H9 (cell line): Measurements from ENCODE around the gene ALDH6A1. TPM values are rescaled to one million over a fixed set of nuclear protein-coding genes. Genes with fewer than 3 reads are reported as not detected.
A peak's percentile ranks its signal among the peaks of the same experiment; 100 is the strongest.

ENCODE experiments used
- DNase-seq: peaks from one replicate; pipeline ENCODE4 v3.0.0-alpha.2; 2017
- H2AFZ ChIP-seq: one replicate; pipeline ENCODE4 v1.6.1; 2013; ENCODE audit warnings: mild to moderate bottlenecking, low read length, control low read depth, moderate library complexity
- H2AK5ac ChIP-seq: 2 replicates; pipeline ENCODE4 v1.6.1; 2013; ENCODE audit warnings: low read length, control low read depth, mixed read lengths; ENCODE audit not compliant: insufficient read length
- H2BK120ac ChIP-seq: one replicate; pipeline ENCODE4 v1.6.1; 2013; ENCODE audit warnings: low read depth, mild to moderate bottlenecking, low read length, control low read depth, inconsistent platforms; ENCODE audit not compliant: poor library complexity, severe bottlenecking
- H2BK12ac ChIP-seq: 2 replicates; pipeline ENCODE4 v1.6.1; 2013; ENCODE audit warnings: low read length, control low read depth, mixed read lengths, low read depth; ENCODE audit not compliant: insufficient read length
- H2BK15ac ChIP-seq: 2 replicates; pipeline ENCODE4 v1.6.1; 2013; ENCODE audit warnings: low read depth, low read length, control low read depth
- H2BK20ac ChIP-seq: one replicate; pipeline ENCODE4 v1.6.1; 2013; ENCODE audit warnings: low read depth, mild to moderate bottlenecking, low read length, control low read depth, inconsistent platforms; ENCODE audit not compliant: poor library complexity, severe bottlenecking
- H2BK5ac ChIP-seq: 2 replicates; pipeline ENCODE4 v1.6.1; 2013; ENCODE audit warnings: low read length, control low read depth, mixed read lengths; ENCODE audit not compliant: insufficient read length
- H3K14ac ChIP-seq: 2 replicates; pipeline ENCODE4 v1.6.1; 2013; ENCODE audit warnings: low read length, control low read depth; ENCODE audit not compliant: insufficient read depth
- H3K18ac ChIP-seq: 2 replicates; pipeline ENCODE4 v1.6.1; 2013; ENCODE audit warnings: low read depth, mild to moderate bottlenecking, mixed read lengths, low read length, control low read depth; ENCODE audit not compliant: insufficient read length
- H3K23ac ChIP-seq: 2 replicates; pipeline ENCODE4 v1.6.1; 2013; ENCODE audit warnings: low read length, control low read depth, mixed read lengths, low read depth; ENCODE audit not compliant: insufficient read length
- H3K23me2 ChIP-seq: 2 replicates; pipeline ENCODE4 v1.6.1; 2013; ENCODE audit warnings: low read depth, mild to moderate bottlenecking, mixed read lengths, low read length, control low read depth; ENCODE audit not compliant: insufficient read length, poor library complexity, severe bottlenecking
- H3K27ac ChIP-seq: 2 replicates; pipeline ENCODE4 v1.5.1; 2013; ENCODE audit warnings: low read length, control low read depth, mixed read lengths, low read depth; ENCODE audit not compliant: insufficient read length
- H3K27me3 ChIP-seq: 2 replicates; pipeline ENCODE4 v1.6.1; 2013; ENCODE audit warnings: low read length, control low read depth, inconsistent platforms; ENCODE audit not compliant: insufficient read depth
- H3K4ac ChIP-seq: 2 replicates; pipeline ENCODE4 v1.6.1; 2013; ENCODE audit warnings: low read depth, mild to moderate bottlenecking, control low read depth, inconsistent platforms, low read length, moderate library complexity
- H3K4me1 ChIP-seq: 2 replicates; pipeline ENCODE4 v1.6.1; 2013; ENCODE audit warnings: low read length, control low read depth, inconsistent platforms; ENCODE audit not compliant: insufficient read depth
- H3K4me2 ChIP-seq: 2 replicates; pipeline ENCODE4 v1.6.1; 2013; ENCODE audit warnings: low read length, control low read depth, mixed read lengths; ENCODE audit not compliant: insufficient read length, insufficient read depth
- H3K56ac ChIP-seq: 2 replicates; pipeline ENCODE4 v1.6.1; 2013; ENCODE audit warnings: low read depth, mild to moderate bottlenecking, mixed read lengths, low read length, control low read depth; ENCODE audit not compliant: insufficient read length
- H3K79me1 ChIP-seq: 2 replicates; pipeline ENCODE4 v1.6.1; 2013; ENCODE audit warnings: low read depth, mild to moderate bottlenecking, moderate library complexity, low read length, control low read depth, inconsistent platforms; ENCODE audit not compliant: insufficient read depth, poor library complexity, severe bottlenecking
- H3K79me2 ChIP-seq: 2 replicates; pipeline ENCODE4 v1.6.1; 2013; ENCODE audit warnings: low read length, control low read depth, inconsistent platforms; ENCODE audit not compliant: insufficient read depth
- H3K9ac ChIP-seq: 2 replicates; pipeline ENCODE4 v1.6.1; 2013; ENCODE audit warnings: low read length, control low read depth, mixed read lengths; ENCODE audit not compliant: insufficient read length; ENCODE audit errors: extremely low read depth
- H3K9me3 ChIP-seq: one replicate; pipeline ENCODE4 v1.6.1; 2013; ENCODE audit warnings: low read depth, low read length, inconsistent platforms; ENCODE audit not compliant: control insufficient read depth
- H3T11ph ChIP-seq: one replicate; pipeline ENCODE4 v1.6.1; 2013; ENCODE audit warnings: mild to moderate bottlenecking, low read length, control low read depth, inconsistent platforms
- H4K20me1 ChIP-seq: one replicate; pipeline ENCODE4 v1.6.1; 2013; ENCODE audit not compliant: control insufficient read depth, insufficient read length, insufficient read depth
- H4K5ac ChIP-seq: 2 replicates; pipeline ENCODE4 v1.6.1; 2013; ENCODE audit warnings: low read depth, mild to moderate bottlenecking, mixed read lengths, low read length, control low read depth; ENCODE audit not compliant: insufficient read length
- H4K8ac ChIP-seq: replicated peaks from 2 replicates; pipeline ENCODE4 v1.6.1; 2013; ENCODE audit warnings: low read length, control low read depth, mixed read lengths, low read depth; ENCODE audit not compliant: insufficient read length
- H4K91ac ChIP-seq: 2 replicates; pipeline ENCODE4 v1.6.1; 2013; ENCODE audit warnings: low read depth, mild to moderate bottlenecking, moderate library complexity, mixed read lengths, low read length, control low read depth; ENCODE audit not compliant: insufficient read length
- H3K27ac Mint-ChIP-seq, 3 experiments: 2 replicates in 2 of 3; 3 replicates in 1 of 3; pipeline ENCODE4 v1.8.0; 2020 to 2021; ENCODE audit warnings: mixed read lengths in 3 of 3, mild to moderate bottlenecking in 1 of 3, moderate library complexity in 1 of 3
- H3K27me3 Mint-ChIP-seq: 2 replicates; pipeline ENCODE4 v1.8.0; 2021; ENCODE audit warnings: low read depth, mild to moderate bottlenecking, moderate library complexity, mixed read lengths
- H3K36me3 Mint-ChIP-seq, 3 experiments: 2 replicates in 2 of 3; 3 replicates in 1 of 3; pipeline ENCODE4 v1.8.0; 2020 to 2021; ENCODE audit warnings: low read depth in 3 of 3, mixed read lengths in 3 of 3; ENCODE audit not compliant: insufficient read depth in 1 of 3
- H3K4me1 Mint-ChIP-seq, 2 experiments: 2 replicates each; pipeline ENCODE4 v1.8.0; 2020; ENCODE audit warnings: mixed read lengths in 2 of 2
- H3K4me3 Mint-ChIP-seq, 2 experiments: 2 replicates in 1 of 2; 3 replicates in 1 of 2; pipeline ENCODE4 v1.8.0; 2020 to 2021; ENCODE audit warnings: mild to moderate bottlenecking in 2 of 2, mixed read lengths in 2 of 2, moderate library complexity in 1 of 2
- H3K9me3 Mint-ChIP-seq, 2 experiments: 2 replicates in 1 of 2; 3 replicates in 1 of 2; pipeline ENCODE4 v1.8.0; 2020; ENCODE audit warnings: mild to moderate bottlenecking in 2 of 2, mixed read lengths in 2 of 2, moderate library complexity in 1 of 2
- CTCF ChIP-seq: fragments of 200-600 bp; sonication (generic); conservative IDR thresholded peaks from 3 replicates; pipeline ENCODE4 v1.8.0; 2021; ENCODE audit warnings: antibody characterized with exemption, mild to moderate bottlenecking
- WGBS: extraction: QIAGEN DNeasy Blood & Tissue Kit; methylation state at CpG from one replicate; pipeline ENCODE4 v1.1.7; 2013; ENCODE audit warnings: missing lambda C conversion rate, low lambda C conversion rate, mixed read lengths; ENCODE audit not compliant: insufficient read length; ENCODE audit errors: extremely low coverage; 5-methylcytosine and 5-hydroxymethylcytosine counted together
- total RNA-seq: library from RNA; stranded (reverse); gene quantifications from 2 replicates; pipeline ENCODE4 v1.2.1, GENCODE V29; 2021

ALDH6A1 gene
- total RNA-seq, 1 experiment from 2014 or later: 37.8 TPM

- Histone ChIP-seq H2AFZ (peak overlapping the region; percentile 22), H3K18ac (no peak overlapping the region), H2BK5ac (no peak overlapping the region), H3K14ac (no peak overlapping the region), H3K9me3 (no peaks in the 10 kb centered on the region), H2BK12ac (no peak overlapping the region), H2BK15ac (no peak overlapping the region), H3K4me1 (no peaks in the 10 kb centered on the region), H3K23ac (no peak overlapping the region), H3K4ac (no peak overlapping the region), H4K91ac (no peak overlapping the region), H4K8ac (no peak overlapping the region), H3K23me2 (peaks cover 11% of the 10 kb centered on the region), H3K79me1 (no peaks in the 10 kb centered on the region), H2BK20ac (no peak overlapping the region), H3T11ph (no peak overlapping the region), H2BK120ac (no peak overlapping the region), H3K4me2 (peak overlapping the region; percentile 70), H3K79me2 (no peaks in the 10 kb centered on the region), H3K9ac (no peak overlapping the region), H2AK5ac (no peak overlapping the region), H3K56ac (no peak overlapping the region), H3K27ac (no peak overlapping the region), H4K20me1 (no peaks in the 10 kb centered on the region), H4K5ac (no peak overlapping the region), H3K27me3 (no peaks in the 10 kb centered on the region)
- H3K4me3 Mint-ChIP-seq: peak overlapping the region; percentile 87 to 94
- H3K36me3 Mint-ChIP-seq: no peaks in the 10 kb centered on the region; a peak in 1 of 7 replicates
- H3K4me1 Mint-ChIP-seq: peaks cover 10 to 12% of the 10 kb centered on the region in 2 experiments
- H3K27ac Mint-ChIP-seq: peak overlapping the region in 1 of 3 experiments; percentile 68; a peak in 1 of 7 replicates
- no CpG with 5 or more reads among the region's 21 CpGs for WGBS
- no peak for DNase-seq
- TF ChIP-seq CTCF: no peak
- no peaks in the 10 kb centered on the region for H3K9me3 Mint-ChIP-seq
- H3K27me3 Mint-ChIP-seq: no peaks in the 10 kb centered on the region; the same call in 1 of the 2 replicates
Measured at GRCh38 chr14:74019408-74020137, 64.7 kb downstream of the ALDH6A1 start.
